ENCODE results near the gene TCF7L2.

DNA sequence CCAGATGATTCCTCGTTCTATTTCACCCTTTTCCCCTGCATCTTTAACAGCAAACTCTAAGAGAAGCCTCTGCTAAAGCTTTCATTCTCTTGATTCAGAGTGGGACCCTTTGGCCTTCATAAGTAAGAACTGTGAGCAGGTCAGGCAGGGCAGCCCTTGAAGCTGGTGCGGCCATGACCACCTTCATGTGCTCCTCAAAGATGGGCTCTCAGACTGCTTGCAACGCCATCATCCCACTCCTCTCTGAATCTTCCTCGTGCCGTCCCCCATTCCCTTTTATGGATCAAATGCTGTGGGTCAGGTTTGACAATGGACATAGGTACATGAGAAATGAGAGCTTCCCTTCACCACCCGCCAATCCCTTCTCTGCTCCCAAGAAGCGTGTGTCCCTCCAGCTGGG is 207.4 kb downstream of the TCF7L2 start:
- TF ChIP-seq, protein P1, sequence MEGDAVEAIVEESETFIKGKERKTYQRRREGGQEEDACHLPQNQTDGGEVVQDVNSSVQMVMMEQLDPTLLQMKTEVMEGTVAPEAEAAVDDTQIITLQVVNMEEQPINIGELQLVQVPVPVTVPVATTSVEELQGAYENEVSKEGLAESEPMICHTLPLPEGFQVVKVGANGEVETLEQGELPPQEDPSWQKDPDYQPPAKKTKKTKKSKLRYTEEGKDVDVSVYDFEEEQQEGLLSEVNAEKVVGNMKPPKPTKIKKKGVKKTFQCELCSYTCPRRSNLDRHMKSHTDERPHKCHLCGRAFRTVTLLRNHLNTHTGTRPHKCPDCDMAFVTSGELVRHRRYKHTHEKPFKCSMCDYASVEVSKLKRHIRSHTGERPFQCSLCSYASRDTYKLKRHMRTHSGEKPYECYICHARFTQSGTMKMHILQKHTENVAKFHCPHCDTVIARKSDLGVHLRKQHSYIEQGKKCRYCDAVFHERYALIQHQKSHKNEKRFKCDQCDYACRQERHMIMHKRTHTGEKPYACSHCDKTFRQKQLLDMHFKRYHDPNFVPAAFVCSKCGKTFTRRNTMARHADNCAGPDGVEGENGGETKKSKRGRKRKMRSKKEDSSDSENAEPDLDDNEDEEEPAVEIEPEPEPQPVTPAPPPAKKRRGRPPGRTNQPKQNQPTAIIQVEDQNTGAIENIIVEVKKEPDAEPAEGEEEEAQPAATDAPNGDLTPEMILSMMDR (IDR thresholded peaks at IDR 0.05): no peak
- TF ChIP-seq EP300 (IDR thresholded peaks at IDR 0.05) (no peak), POLR2AphosphoS5 (IDR thresholded peaks at IDR 0.05) (no peak)

All from stomach (tissue), 4 donors.